ENCODE measurements around the gene PSMD11.

Gene PSMD11

GRCh38 chr17:32470405-32471167 is 26.3 kb downstream of the PSMD11 start:
- FAIRE-seq, result no peak

DNA sequence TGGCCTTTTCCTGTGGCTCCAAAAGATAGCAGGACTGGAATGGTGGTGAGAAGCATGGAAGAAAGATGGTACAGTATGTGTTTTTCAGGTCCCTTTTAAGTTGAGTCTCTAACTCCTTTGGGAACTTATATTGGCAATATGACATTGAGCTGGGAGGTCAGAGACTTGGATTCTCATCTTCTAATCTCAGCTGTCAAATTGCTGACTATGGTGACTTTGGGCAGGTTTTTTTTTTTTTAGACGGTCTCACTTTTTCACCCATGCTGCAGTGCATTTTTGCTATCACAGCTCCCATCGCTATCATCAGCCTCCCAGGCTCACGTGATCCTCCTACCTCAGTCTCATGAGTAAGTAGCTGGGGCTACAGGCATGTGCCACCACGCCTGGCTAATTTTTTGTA is 27.3 kb downstream of the PSMD11 start:
- FAIRE-seq, result no peak

DNA sequence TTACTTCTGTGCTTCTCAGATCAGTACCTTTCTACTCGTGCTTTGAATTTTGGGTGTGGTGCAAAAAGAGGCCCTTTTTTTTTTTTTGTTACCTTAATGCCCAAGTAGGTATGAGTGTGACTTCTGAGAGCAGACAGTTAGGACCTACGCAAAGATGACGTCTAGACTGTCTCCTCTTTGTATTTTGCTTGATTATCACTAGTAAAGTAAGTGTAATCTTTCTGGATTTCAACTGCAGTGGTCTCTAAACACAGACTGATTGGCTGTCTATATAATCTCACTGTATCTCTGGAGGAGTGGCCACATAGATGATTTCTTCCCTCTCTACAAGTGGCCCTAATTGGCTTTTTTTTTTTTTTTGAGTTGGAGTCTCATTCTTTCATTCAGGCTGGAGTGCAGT is 30.9 kb downstream of the PSMD11 start:
- FAIRE-seq, result no peak

DNA sequence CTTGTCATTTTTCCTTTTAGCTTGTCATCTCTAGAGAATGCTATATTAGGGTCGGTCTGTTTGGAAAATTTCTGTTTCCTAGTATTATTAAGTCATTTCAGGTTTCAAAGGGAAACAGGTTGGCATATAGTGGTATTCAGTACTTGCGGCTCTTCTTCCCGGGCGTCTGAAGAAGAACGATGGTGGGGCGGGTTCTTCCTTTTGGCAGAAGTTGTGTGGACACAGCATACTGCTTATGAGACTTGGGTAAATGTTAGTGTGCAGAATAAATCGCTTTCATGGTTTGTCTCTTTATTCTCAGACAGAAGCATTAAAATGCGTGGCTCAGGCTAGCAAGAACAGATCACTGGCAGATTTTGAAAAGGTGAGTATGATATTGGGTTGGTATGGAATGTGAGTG is 32.9 kb downstream of the PSMD11 start:
- FAIRE-seq, result no peak

DNA sequence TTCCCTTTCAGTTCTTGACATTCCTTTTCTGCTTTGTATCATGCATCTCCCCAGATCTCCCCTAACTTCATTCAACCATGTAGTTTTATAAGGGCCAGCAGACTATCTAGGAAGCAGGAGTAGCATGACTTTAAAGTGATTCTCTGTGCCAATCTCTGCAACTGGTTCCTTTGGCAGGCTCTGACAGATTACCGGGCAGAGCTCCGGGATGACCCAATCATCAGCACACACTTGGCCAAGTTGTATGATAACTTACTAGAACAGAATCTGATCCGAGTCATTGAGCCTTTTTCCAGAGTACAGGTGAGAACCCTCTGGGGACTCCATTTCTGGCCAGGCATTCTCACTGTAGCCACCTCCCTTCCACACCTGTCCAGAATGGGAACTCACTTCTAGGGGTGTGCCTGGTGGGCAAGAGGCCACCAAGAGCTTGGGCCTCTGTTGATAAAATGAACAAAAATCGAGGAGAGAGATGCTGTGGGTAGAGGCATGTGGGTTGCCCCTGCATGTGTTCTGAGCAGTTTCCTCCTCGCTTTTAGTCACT is 34.8 kb downstream of the PSMD11 start:
- FAIRE-seq, result no peak

GRCh38 chr17:32481193-32481592 is 36.9 kb downstream of the PSMD11 start:
- no peak for FAIRE-seq

DNA sequence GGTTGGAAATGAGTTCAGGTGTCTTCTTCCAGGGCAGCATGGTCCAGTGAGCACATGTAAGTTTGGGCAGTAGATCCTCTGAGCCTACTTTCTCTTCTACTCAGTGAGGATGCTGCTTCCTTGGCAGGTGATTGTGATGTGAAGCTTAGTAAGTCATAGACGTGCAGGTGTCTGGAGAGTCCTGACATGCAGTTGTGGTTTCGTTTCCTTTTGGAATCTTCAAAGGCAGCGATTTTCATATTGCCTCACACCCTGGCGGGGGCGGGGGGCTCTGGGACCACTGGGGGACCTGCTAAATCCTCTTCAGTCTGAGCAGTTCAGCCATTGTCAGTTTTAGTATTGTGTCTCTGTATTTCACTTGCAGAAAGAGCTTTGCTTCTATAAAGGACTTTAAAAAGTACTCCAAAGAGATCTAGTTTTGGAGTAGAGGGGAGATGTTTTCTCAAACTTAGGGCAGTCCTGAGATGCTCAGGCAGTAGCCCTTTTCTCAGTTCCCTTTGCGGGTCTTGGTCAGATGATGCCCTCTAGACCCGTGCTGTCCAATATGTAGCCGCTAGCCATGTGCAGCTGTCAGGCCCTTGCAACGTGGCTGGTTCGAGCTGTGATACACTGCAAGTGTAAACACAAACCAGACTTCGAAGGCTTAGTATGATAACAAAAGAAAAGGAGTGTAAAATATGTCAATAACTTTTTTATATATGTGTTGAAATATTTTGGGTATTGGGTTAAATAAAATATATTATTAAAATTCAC is 38.4 kb downstream of the PSMD11 start:
- no peak for FAIRE-seq

- FAIRE-seq, result no peak
These were observed 39.2 kb downstream of the PSMD11 start for GRCh38 chr17:32483451-32484019.

DNA sequence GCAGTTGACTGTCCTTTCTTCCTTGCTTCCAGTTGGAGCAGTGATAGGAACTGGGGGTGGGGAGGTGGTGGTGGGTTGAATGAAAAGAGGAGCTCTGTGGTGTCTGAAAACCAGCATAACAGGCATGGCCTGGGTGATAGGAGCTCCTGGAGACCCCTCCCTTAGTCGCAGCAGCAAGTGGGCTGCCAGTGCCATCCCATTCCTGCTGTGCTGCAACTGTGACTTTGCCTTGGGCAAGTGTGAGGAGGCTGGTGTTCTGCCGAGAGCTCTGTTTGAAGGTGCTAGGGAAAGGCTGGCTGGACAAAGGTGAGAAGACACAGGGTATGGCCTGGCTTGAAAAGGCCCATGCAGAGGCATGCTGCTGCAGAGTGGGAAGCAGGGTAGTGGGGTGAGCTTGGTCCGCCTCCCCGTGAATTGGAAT is 39.7 kb downstream of the PSMD11 start:
- no peak for FAIRE-seq

DNA sequence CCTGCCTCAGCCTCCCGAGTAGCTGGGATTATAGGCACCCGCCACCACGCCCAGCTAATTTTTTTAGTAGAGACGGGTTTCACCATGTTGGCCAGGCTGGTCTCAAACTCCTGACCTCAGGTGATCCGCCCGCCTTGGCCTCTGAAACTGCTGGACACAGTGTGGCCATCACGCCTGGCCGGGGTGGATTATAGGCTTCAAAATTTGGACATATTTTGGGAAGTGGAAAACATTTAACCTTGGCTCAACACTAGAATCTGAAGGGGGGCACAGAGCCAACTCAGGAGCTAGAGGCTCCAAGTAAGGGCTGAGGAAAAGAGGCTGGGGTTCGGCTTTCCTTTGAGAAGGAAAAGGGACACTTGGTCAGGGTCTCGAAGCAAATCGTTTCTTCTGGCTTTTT is 40.3 kb downstream of the PSMD11 start:
- FAIRE-seq, result no peak

- FAIRE-seq, result no peak
These were observed 41.2 kb downstream of the PSMD11 start for GRCh38 chr17:32485261-32486110.

DNA sequence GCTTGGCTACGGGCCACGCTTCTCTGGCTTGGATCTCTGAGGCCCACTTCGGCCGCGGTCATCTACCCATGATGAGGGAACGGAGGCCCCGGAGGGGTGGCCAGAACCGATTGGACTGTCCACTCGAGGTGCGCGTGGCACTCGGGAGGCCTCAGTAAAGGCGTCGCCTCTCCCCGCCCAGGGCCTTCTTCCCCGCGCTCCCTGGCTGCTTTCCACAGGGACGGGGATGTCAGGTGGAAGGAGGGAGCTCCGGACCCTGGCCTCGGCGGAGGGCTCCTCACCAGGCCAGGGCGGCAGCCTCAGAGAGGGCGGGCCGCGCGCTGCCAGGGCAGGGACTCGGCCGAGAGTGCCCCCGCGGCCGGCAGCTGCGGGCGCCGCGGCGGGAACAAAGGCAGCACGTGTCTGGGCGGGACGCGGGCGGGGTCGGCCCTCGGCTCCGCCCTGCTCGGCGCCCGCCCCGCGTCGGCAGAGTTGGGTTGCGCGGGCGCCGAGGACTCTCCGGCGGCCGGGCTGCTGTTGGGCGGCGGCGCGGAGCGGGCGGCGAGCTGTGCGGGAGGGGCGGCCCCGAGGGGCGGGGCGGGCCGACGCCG is 41.9 kb downstream of the PSMD11 start:
- FAIRE-seq, result no peak

GRCh38 chr17:32486701-32487472 is 42.6 kb downstream of the PSMD11 start, which contains the start of gene CDK5R1:
CDK5R1 (plus strand) TSS chr17:32486993; CDS start chr17:32487621, 628 bp downstream.
- no peak for FAIRE-seq

- FAIRE-seq, result no peak
These were observed 43.3 kb downstream of the PSMD11 start for GRCh38 chr17:32487473-32488176.

DNA sequence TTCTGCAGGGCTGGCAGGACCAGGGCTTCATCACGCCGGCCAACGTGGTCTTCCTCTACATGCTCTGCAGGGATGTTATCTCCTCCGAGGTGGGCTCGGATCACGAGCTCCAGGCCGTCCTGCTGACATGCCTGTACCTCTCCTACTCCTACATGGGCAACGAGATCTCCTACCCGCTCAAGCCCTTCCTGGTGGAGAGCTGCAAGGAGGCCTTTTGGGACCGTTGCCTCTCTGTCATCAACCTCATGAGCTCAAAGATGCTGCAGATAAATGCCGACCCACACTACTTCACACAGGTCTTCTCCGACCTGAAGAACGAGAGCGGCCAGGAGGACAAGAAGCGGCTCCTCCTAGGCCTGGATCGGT is 43.9 kb downstream of the PSMD11 start:
- FAIRE-seq, result no peak

- FAIRE-seq, result no peak
These were observed 44.4 kb downstream of the PSMD11 start for GRCh38 chr17:32488604-32489180.

GRCh38 chr17:32489320-32490100 is 45.2 kb downstream of the PSMD11 start:
- FAIRE-seq, result no peak

DNA sequence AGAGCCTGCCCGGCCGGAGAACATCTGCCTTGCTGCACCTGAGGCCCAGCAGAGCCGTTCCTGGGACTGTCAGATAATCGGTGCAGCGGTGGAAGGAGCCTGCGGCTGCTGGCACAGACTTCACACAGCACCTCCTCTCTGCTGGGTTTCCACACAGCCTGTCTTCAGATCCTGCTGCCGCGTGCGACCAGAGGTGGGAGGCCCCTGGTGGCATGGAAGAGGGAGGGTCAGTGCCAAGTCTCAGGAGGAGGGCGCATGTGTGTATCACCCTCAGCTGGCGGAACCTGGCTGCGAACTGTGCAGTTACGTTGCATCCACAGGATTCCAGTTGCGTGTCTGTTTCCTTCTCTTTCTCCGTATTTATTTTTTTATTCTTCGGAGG is 45.8 kb downstream of the PSMD11 start:
- no peak for FAIRE-seq

DNA sequence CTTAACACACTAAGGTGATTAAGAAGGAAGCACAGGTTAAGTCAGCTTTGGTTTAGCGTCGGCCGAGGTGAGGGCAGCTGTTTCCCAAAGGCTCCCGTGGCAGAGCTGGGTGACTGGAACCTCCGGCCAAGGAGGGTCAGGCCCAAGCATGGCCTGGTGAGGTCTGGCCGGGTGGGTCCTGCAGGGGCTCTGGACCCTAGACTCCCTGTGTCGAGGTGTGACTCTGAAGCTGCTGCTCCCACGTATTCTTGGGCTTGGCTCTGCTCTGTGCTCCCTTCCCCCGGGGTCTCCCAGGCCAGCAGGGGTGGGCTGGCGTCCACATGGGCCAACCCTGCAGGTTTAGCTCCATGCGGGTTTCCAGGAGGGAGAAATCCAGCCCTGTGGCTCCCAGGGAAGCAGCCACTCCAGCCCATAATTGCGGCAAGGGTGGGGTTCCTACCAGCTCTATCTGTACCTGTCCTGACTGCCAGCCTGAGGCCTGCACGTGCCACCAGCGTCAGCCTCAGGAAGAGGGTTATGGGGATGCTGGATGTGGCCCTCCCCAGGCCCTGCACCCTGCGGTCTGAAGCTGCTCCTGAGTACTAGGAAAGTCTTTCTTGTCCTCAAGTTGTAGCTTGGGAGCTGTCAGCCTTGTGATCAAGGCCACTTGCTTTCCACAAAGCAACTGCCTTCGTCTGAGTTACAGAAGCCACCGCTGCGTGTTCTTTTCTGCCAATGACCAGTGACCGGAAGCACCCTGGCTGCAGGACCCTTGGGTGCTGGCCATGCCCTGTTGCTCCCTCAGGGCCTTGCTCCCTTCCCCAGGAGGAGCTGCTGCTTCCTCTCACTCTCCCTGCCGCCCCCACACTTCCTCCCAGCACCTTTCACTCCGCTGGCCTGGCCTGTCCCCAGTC is 47.3 kb downstream of the PSMD11 start:
- no peak for FAIRE-seq
